H9 (cell line): ENCODE results near the gene SESN2. TPM values are rescaled to one million over a fixed set of nuclear protein-coding genes. Genes with fewer than 3 reads are reported as not detected.

Source experiments
- DNase-seq: peaks from one replicate; pipeline ENCODE4 v3.0.0-alpha.2; 2017
- H2AFZ ChIP-seq: one replicate; pipeline ENCODE4 v1.6.1; 2013; ENCODE audit warnings: mild to moderate bottlenecking, low read length, control low read depth, moderate library complexity
- H2AK5ac ChIP-seq: 2 replicates; pipeline ENCODE4 v1.6.1; 2013; ENCODE audit warnings: low read length, control low read depth, mixed read lengths; ENCODE audit not compliant: insufficient read length
- H2BK120ac ChIP-seq: one replicate; pipeline ENCODE4 v1.6.1; 2013; ENCODE audit warnings: low read depth, mild to moderate bottlenecking, low read length, control low read depth, inconsistent platforms; ENCODE audit not compliant: poor library complexity, severe bottlenecking
- H2BK12ac ChIP-seq: 2 replicates; pipeline ENCODE4 v1.6.1; 2013; ENCODE audit warnings: low read length, control low read depth, mixed read lengths, low read depth; ENCODE audit not compliant: insufficient read length
- H2BK15ac ChIP-seq: 2 replicates; pipeline ENCODE4 v1.6.1; 2013; ENCODE audit warnings: low read depth, low read length, control low read depth
- H2BK20ac ChIP-seq: one replicate; pipeline ENCODE4 v1.6.1; 2013; ENCODE audit warnings: low read depth, mild to moderate bottlenecking, low read length, control low read depth, inconsistent platforms; ENCODE audit not compliant: poor library complexity, severe bottlenecking
- H2BK5ac ChIP-seq: 2 replicates; pipeline ENCODE4 v1.6.1; 2013; ENCODE audit warnings: low read length, control low read depth, mixed read lengths; ENCODE audit not compliant: insufficient read length
- H3K14ac ChIP-seq: 2 replicates; pipeline ENCODE4 v1.6.1; 2013; ENCODE audit warnings: low read length, control low read depth; ENCODE audit not compliant: insufficient read depth
- H3K18ac ChIP-seq: 2 replicates; pipeline ENCODE4 v1.6.1; 2013; ENCODE audit warnings: low read depth, mild to moderate bottlenecking, mixed read lengths, low read length, control low read depth; ENCODE audit not compliant: insufficient read length
- H3K23ac ChIP-seq: 2 replicates; pipeline ENCODE4 v1.6.1; 2013; ENCODE audit warnings: low read length, control low read depth, mixed read lengths, low read depth; ENCODE audit not compliant: insufficient read length
- H3K23me2 ChIP-seq: 2 replicates; pipeline ENCODE4 v1.6.1; 2013; ENCODE audit warnings: low read depth, mild to moderate bottlenecking, mixed read lengths, low read length, control low read depth; ENCODE audit not compliant: insufficient read length, poor library complexity, severe bottlenecking
- H3K27ac ChIP-seq: 2 replicates; pipeline ENCODE4 v1.5.1; 2013; ENCODE audit warnings: low read length, control low read depth, mixed read lengths, low read depth; ENCODE audit not compliant: insufficient read length
- H3K27me3 ChIP-seq: 2 replicates; pipeline ENCODE4 v1.6.1; 2013; ENCODE audit warnings: low read length, control low read depth, inconsistent platforms; ENCODE audit not compliant: insufficient read depth
- H3K4ac ChIP-seq: 2 replicates; pipeline ENCODE4 v1.6.1; 2013; ENCODE audit warnings: low read depth, mild to moderate bottlenecking, control low read depth, inconsistent platforms, low read length, moderate library complexity
- H3K4me1 ChIP-seq: 2 replicates; pipeline ENCODE4 v1.6.1; 2013; ENCODE audit warnings: low read length, control low read depth, inconsistent platforms; ENCODE audit not compliant: insufficient read depth
- H3K4me2 ChIP-seq: 2 replicates; pipeline ENCODE4 v1.6.1; 2013; ENCODE audit warnings: low read length, control low read depth, mixed read lengths; ENCODE audit not compliant: insufficient read length, insufficient read depth
- H3K56ac ChIP-seq: 2 replicates; pipeline ENCODE4 v1.6.1; 2013; ENCODE audit warnings: low read depth, mild to moderate bottlenecking, mixed read lengths, low read length, control low read depth; ENCODE audit not compliant: insufficient read length
- H3K79me1 ChIP-seq: 2 replicates; pipeline ENCODE4 v1.6.1; 2013; ENCODE audit warnings: low read depth, mild to moderate bottlenecking, moderate library complexity, low read length, control low read depth, inconsistent platforms; ENCODE audit not compliant: insufficient read depth, poor library complexity, severe bottlenecking
- H3K79me2 ChIP-seq: 2 replicates; pipeline ENCODE4 v1.6.1; 2013; ENCODE audit warnings: low read length, control low read depth, inconsistent platforms; ENCODE audit not compliant: insufficient read depth
- H3K9ac ChIP-seq: 2 replicates; pipeline ENCODE4 v1.6.1; 2013; ENCODE audit warnings: low read length, control low read depth, mixed read lengths; ENCODE audit not compliant: insufficient read length; ENCODE audit errors: extremely low read depth
- H3K9me3 ChIP-seq: one replicate; pipeline ENCODE4 v1.6.1; 2013; ENCODE audit warnings: low read depth, low read length, inconsistent platforms; ENCODE audit not compliant: control insufficient read depth
- H3T11ph ChIP-seq: one replicate; pipeline ENCODE4 v1.6.1; 2013; ENCODE audit warnings: mild to moderate bottlenecking, low read length, control low read depth, inconsistent platforms
- H4K20me1 ChIP-seq: one replicate; pipeline ENCODE4 v1.6.1; 2013; ENCODE audit not compliant: control insufficient read depth, insufficient read length, insufficient read depth
- H4K5ac ChIP-seq: 2 replicates; pipeline ENCODE4 v1.6.1; 2013; ENCODE audit warnings: low read depth, mild to moderate bottlenecking, mixed read lengths, low read length, control low read depth; ENCODE audit not compliant: insufficient read length
- H4K8ac ChIP-seq: replicated peaks from 2 replicates; pipeline ENCODE4 v1.6.1; 2013; ENCODE audit warnings: low read length, control low read depth, mixed read lengths, low read depth; ENCODE audit not compliant: insufficient read length
- H4K91ac ChIP-seq: 2 replicates; pipeline ENCODE4 v1.6.1; 2013; ENCODE audit warnings: low read depth, mild to moderate bottlenecking, moderate library complexity, mixed read lengths, low read length, control low read depth; ENCODE audit not compliant: insufficient read length
- H3K27ac Mint-ChIP-seq, 3 experiments: 2 replicates in 2 of 3; 3 replicates in 1 of 3; pipeline ENCODE4 v1.8.0; 2020 to 2021; ENCODE audit warnings: mixed read lengths in 3 of 3, mild to moderate bottlenecking in 1 of 3, moderate library complexity in 1 of 3
- H3K27me3 Mint-ChIP-seq: 2 replicates; pipeline ENCODE4 v1.8.0; 2021; ENCODE audit warnings: low read depth, mild to moderate bottlenecking, moderate library complexity, mixed read lengths
- H3K36me3 Mint-ChIP-seq, 3 experiments: 2 replicates in 2 of 3; 3 replicates in 1 of 3; pipeline ENCODE4 v1.8.0; 2020 to 2021; ENCODE audit warnings: low read depth in 3 of 3, mixed read lengths in 3 of 3; ENCODE audit not compliant: insufficient read depth in 1 of 3
- H3K4me1 Mint-ChIP-seq, 2 experiments: 2 replicates each; pipeline ENCODE4 v1.8.0; 2020; ENCODE audit warnings: mixed read lengths in 2 of 2
- H3K4me3 Mint-ChIP-seq, 2 experiments: 2 replicates in 1 of 2; 3 replicates in 1 of 2; pipeline ENCODE4 v1.8.0; 2020 to 2021; ENCODE audit warnings: mild to moderate bottlenecking in 2 of 2, mixed read lengths in 2 of 2, moderate library complexity in 1 of 2
- H3K9me3 Mint-ChIP-seq, 2 experiments: 2 replicates in 1 of 2; 3 replicates in 1 of 2; pipeline ENCODE4 v1.8.0; 2020; ENCODE audit warnings: mild to moderate bottlenecking in 2 of 2, mixed read lengths in 2 of 2, moderate library complexity in 1 of 2
- CTCF ChIP-seq: fragments of 200-600 bp; sonication (generic); conservative IDR thresholded peaks from 3 replicates; pipeline ENCODE4 v1.8.0; 2021; ENCODE audit warnings: antibody characterized with exemption, mild to moderate bottlenecking
- WGBS: extraction: QIAGEN DNeasy Blood & Tissue Kit; methylation state at CpG from one replicate; pipeline ENCODE4 v1.1.7; 2013; ENCODE audit warnings: missing lambda C conversion rate, low lambda C conversion rate, mixed read lengths; ENCODE audit not compliant: insufficient read length; ENCODE audit errors: extremely low coverage; 5-methylcytosine and 5-hydroxymethylcytosine counted together
- total RNA-seq: library from RNA; stranded (reverse); gene quantifications from 2 replicates; pipeline ENCODE4 v1.2.1, GENCODE V29; 2021

SESN2 gene
- total RNA-seq, 1 experiment from 2014 or later = 24.6 TPM

- no peak overlapping the region for H2AFZ ChIP-seq
- H2BK120ac ChIP-seq = no peak overlapping the region
- no peak overlapping the region for H4K5ac ChIP-seq
- H2BK12ac ChIP-seq = no peak overlapping the region
- no peaks in the 10 kb centered on the region for H4K20me1 ChIP-seq
- no peak overlapping the region for H3K27ac ChIP-seq
- no peaks in the 10 kb centered on the region for H3K9me3 Mint-ChIP-seq
- H3K23ac ChIP-seq = no peak overlapping the region
- no peak overlapping the region for H3K27ac Mint-ChIP-seq
- no peaks in the 10 kb centered on the region for H3K79me1 ChIP-seq
- no CpG with 5 or more reads among the region's 5 CpGs for WGBS
- TF ChIP-seq CTCF = no peak
- H3T11ph ChIP-seq = no peak overlapping the region
- no peak overlapping the region for H3K18ac ChIP-seq
- no peak overlapping the region for H2BK5ac ChIP-seq
- H2BK20ac ChIP-seq = no peak overlapping the region
- H3K9me3 ChIP-seq = no peaks in the 10 kb centered on the region
- no peak overlapping the region for H3K4me3 Mint-ChIP-seq
- no peak overlapping the region for H3K4me2 ChIP-seq
- no peak overlapping the region for H3K4ac ChIP-seq
- no peaks in the 10 kb centered on the region for H3K27me3 ChIP-seq
- H2AK5ac ChIP-seq = no peak overlapping the region
- no peak for DNase-seq
- no peaks in the 10 kb centered on the region for H3K4me1 Mint-ChIP-seq
- no peak overlapping the region for H2BK15ac ChIP-seq
- peaks cover 35 to 81% (median 59%) of the 10 kb centered on the region in 3 experiments; a peak in 6 of 7 replicates for H3K36me3 Mint-ChIP-seq
- no peaks in the 10 kb centered on the region for H3K23me2 ChIP-seq
- no peak overlapping the region for H4K8ac ChIP-seq
- H3K56ac ChIP-seq = no peak overlapping the region
- no peaks in the 10 kb centered on the region for H3K79me2 ChIP-seq
- no peaks in the 10 kb centered on the region for H3K27me3 Mint-ChIP-seq
- H4K91ac ChIP-seq = no peak overlapping the region
- no peaks in the 10 kb centered on the region for H3K4me1 ChIP-seq
- H3K14ac ChIP-seq = no peak overlapping the region
- no peak overlapping the region for H3K9ac ChIP-seq
These were observed 19.4 kb downstream of the SESN2 start for GRCh38 chr1:28278763-28279162.
